H1 (cell line): Measurements from ENCODE around the gene CXCL12. TPM values are rescaled to one million over a fixed set of nuclear protein-coding genes. Genes with fewer than 3 reads are reported as not detected.

Experiments
- CTCF ChIA-PET: fragments of 300-600 bp; sonication (Branson Sonifier 250); formaldehyde crosslinking; loops from one replicate; lab custom pipeline; 2021; ENCODE audit not compliant: partially characterized antibody; lab: Charles Lee
- POLR2A ChIA-PET: fragments of 300-600 bp; sonication (Branson Sonifier 250); formaldehyde crosslinking; loops from one replicate; lab custom pipeline; 2021; ENCODE audit warnings: inconsistent platforms; ENCODE audit not compliant: partially characterized antibody; lab: Charles Lee
- DNase-seq, 2 experiments: peaks; one replicate each; pipeline versions ENCODE4 v3.0.0 to v3.0.0-alpha.2; 2010 to 2022; ENCODE audit warnings: low spot score in 2 of 2, low read depth in 1 of 2, mixed read lengths in 1 of 2
- FAIRE-seq: peaks from 2 replicates; lab custom pipeline; 2011; peaks lifted over from hg19 to GRCh38; lab: Jason Lieb, UNC
- H2AFZ ChIP-seq: 2 replicates; pipeline ENCODE4 v1.8.1; 2012; ENCODE audit warnings: low read length, inconsistent platforms
- H2AK5ac ChIP-seq: 2 replicates; pipeline ENCODE4 v1.6.1; 2013; ENCODE audit warnings: low read depth, low read length
- H2BK120ac ChIP-seq: replicated peaks from 2 replicates; pipeline ENCODE3; 2013; ENCODE audit warnings: low read depth, low read length, inconsistent platforms
- H2BK12ac ChIP-seq: 2 replicates; pipeline ENCODE4 v1.6.1; 2013; ENCODE audit warnings: low read depth, low read length
- H2BK15ac ChIP-seq: 2 replicates; pipeline ENCODE4 v1.6.1; 2013; ENCODE audit warnings: low read length
- H2BK20ac ChIP-seq: 2 replicates; pipeline ENCODE4 v1.6.1; 2013; ENCODE audit warnings: low read length
- H2BK5ac ChIP-seq: 2 replicates; pipeline ENCODE4 v1.6.1; 2013; ENCODE audit warnings: low read depth, low read length
- H3K14ac ChIP-seq: 2 replicates; pipeline ENCODE4 v1.6.1; 2013; ENCODE audit warnings: inconsistent platforms; ENCODE audit not compliant: insufficient read length
- H3K18ac ChIP-seq: 2 replicates; pipeline ENCODE4 v1.6.1; 2013; ENCODE audit warnings: low read length; ENCODE audit errors: extremely low read depth
- H3K23ac ChIP-seq: 2 replicates; pipeline ENCODE4 v1.6.1; 2013; ENCODE audit warnings: inconsistent platforms; ENCODE audit not compliant: insufficient read length
- H3K23me2 ChIP-seq: 2 replicates; pipeline ENCODE4 v1.6.1; 2013; ENCODE audit warnings: low read depth, low read length
- H3K27ac ChIP-seq: 2 replicates; pipeline ENCODE4 v1.6.1; 2011; ENCODE audit warnings: low read depth, low read length, inconsistent platforms
- H3K27me3 ChIP-seq, 4 experiments: replicated peaks in 1 of 4; 1 replicate in 1 of 4; 2 replicates in 3 of 4; pipeline versions ENCODE4 v1.6.1 to v1.8.1; 2011 to 2013; ENCODE audit warnings: low read length in 3 of 4, mild to moderate bottlenecking in 3 of 4, inconsistent platforms in 2 of 4, mixed read lengths in 2 of 4, moderate library complexity in 1 of 4; ENCODE audit not compliant: control insufficient read depth in 3 of 4, insufficient read depth in 3 of 4; ENCODE audit errors: extremely low read depth in 1 of 4
- H3K36me3 ChIP-seq, 4 experiments: 2 replicates each; pipeline versions ENCODE4 v1.6.1 to v1.8.1; 2011 to 2013; ENCODE audit warnings: mild to moderate bottlenecking in 4 of 4, low read length in 3 of 4, moderate library complexity in 2 of 4, control low read depth in 1 of 4, inconsistent platforms in 1 of 4; ENCODE audit not compliant: insufficient read depth in 4 of 4, control insufficient read depth in 2 of 4
- H3K4ac ChIP-seq: replicated peaks from 2 replicates; pipeline ENCODE3; 2013; ENCODE audit warnings: low read length, low read depth, mixed read lengths, inconsistent platforms; ENCODE audit not compliant: insufficient read length
- H3K4me1 ChIP-seq, 4 experiments: replicated peaks in 1 of 4; 1 replicate in 1 of 4; 2 replicates in 3 of 4; pipeline versions ENCODE4 v1.6.1 to v1.8.1; 2011 to 2013; ENCODE audit warnings: low read length in 3 of 4, inconsistent platforms in 2 of 4, mixed read lengths in 1 of 4; ENCODE audit not compliant: insufficient read depth in 4 of 4, control insufficient read depth in 3 of 4
- H3K4me2 ChIP-seq, 2 experiments: 2 replicates each; pipeline versions ENCODE4 v1.6.1 to v1.8.1; 2011 to 2013; ENCODE audit warnings: low read depth in 2 of 2, low read length in 2 of 2, control low read depth in 1 of 2, inconsistent platforms in 1 of 2, mild to moderate bottlenecking in 1 of 2; ENCODE audit not compliant: insufficient read depth in 1 of 2
- H3K4me3 ChIP-seq, 4 experiments: fragments of 200-600, 300-600 bp in 1 of 4; sonication (generic), shearing (Covaris generic), sonication (Bioruptor Twin) in 1 of 4; 2 replicates each; pipeline versions ENCODE4 v1.5.1 to v1.8.1; 2011 to 2016; ENCODE audit warnings: low read length in 4 of 4, low read depth in 3 of 4, control low read depth in 2 of 4, inconsistent platforms in 2 of 4, mild to moderate bottlenecking in 2 of 4, mixed read lengths in 1 of 4, moderate library complexity in 1 of 4; ENCODE audit not compliant: insufficient read depth in 2 of 4; ENCODE audit errors: extremely low read depth in 1 of 4
- H3K56ac ChIP-seq: replicated peaks from 2 replicates; pipeline ENCODE3; 2013; ENCODE audit warnings: low read depth, mild to moderate bottlenecking, mixed read lengths, low read length, inconsistent platforms; ENCODE audit not compliant: insufficient read length
- H3K79me1 ChIP-seq: 2 replicates; pipeline ENCODE4 v1.6.1; 2013; ENCODE audit warnings: low read depth, low read length, control low read depth
- H3K79me2 ChIP-seq, 2 experiments: 2 replicates each; pipeline versions ENCODE4 v1.6.1 to v1.8.1; 2012 to 2013; ENCODE audit warnings: low read length in 2 of 2, mild to moderate bottlenecking in 2 of 2, inconsistent platforms in 1 of 2; ENCODE audit not compliant: insufficient read depth in 2 of 2, control insufficient read depth in 1 of 2
- H3K9ac ChIP-seq, 4 experiments: replicated peaks in 1 of 4; 1 replicate in 1 of 4; 2 replicates in 3 of 4; pipeline versions ENCODE4 v1.6.1 to v1.8.1; 2011 to 2013; ENCODE audit warnings: low read depth in 3 of 4, low read length in 3 of 4, control low read depth in 2 of 4, mild to moderate bottlenecking in 2 of 4, moderate library complexity in 2 of 4, inconsistent platforms in 1 of 4; ENCODE audit errors: extremely low read depth in 1 of 4
- H3K9me3 ChIP-seq, 2 experiments: 2 replicates each; pipeline versions ENCODE4 v1.6.1 to v1.8.1; 2012 to 2013; ENCODE audit warnings: mild to moderate bottlenecking in 2 of 2, moderate library complexity in 2 of 2, control low read depth in 1 of 2, inconsistent platforms in 1 of 2, low read depth in 1 of 2, low read length in 1 of 2, mixed read lengths in 1 of 2; ENCODE audit not compliant: insufficient read depth in 2 of 2
- H4K20me1 ChIP-seq, 2 experiments: replicated peaks in 1 of 2; 2 replicates each; pipeline versions ENCODE3 to v1.8.1; 2011 to 2013; ENCODE audit warnings: inconsistent platforms in 2 of 2, low read length in 2 of 2, mild to moderate bottlenecking in 1 of 2; ENCODE audit not compliant: insufficient read depth in 2 of 2, control insufficient read depth in 1 of 2
- H4K5ac ChIP-seq: 2 replicates; pipeline ENCODE4 v1.6.1; 2013; ENCODE audit warnings: low read length, low read depth, mixed read lengths, inconsistent platforms; ENCODE audit not compliant: insufficient read length
- H4K8ac ChIP-seq: 2 replicates; pipeline ENCODE4 v1.8.0; 2013; ENCODE audit warnings: mild to moderate bottlenecking, moderate library complexity, low read length, inconsistent platforms; ENCODE audit not compliant: insufficient read depth; ENCODE audit errors: extremely low read depth
- H4K91ac ChIP-seq: replicated peaks from 2 replicates; pipeline ENCODE3; 2013; ENCODE audit warnings: low read length, mixed read lengths, inconsistent platforms; ENCODE audit not compliant: insufficient read length
- CBX5 ChIP-seq: fragments of 300-800, 300-1000 bp; sonication (generic); IDR thresholded peaks from 2 replicates; pipeline ENCODE4 v1.7.1; 2016; ENCODE audit warnings: antibody characterized with exemption, low read length, low read depth
- CEBPB ChIP-seq: IDR thresholded peaks from 2 replicates; pipeline ENCODE4 v1.6.1; 2012; ENCODE audit warnings: low read depth, low read length
- JUN ChIP-seq: IDR thresholded peaks from 2 replicates; pipeline ENCODE4 v1.6.1; 2011; ENCODE audit warnings: low read depth, mild to moderate bottlenecking, improper control_type of control experiment, low read length
- KDM5A ChIP-seq: fragments of 200-600 bp; IDR thresholded peaks from 2 replicates; pipeline ENCODE4 v1.7.1; 2012; ENCODE audit warnings: mild to moderate bottlenecking, low read length, inconsistent platforms, mixed read lengths
- NRF1 ChIP-seq: IDR thresholded peaks from 2 replicates; pipeline ENCODE4 v1.6.1; 2011; ENCODE audit warnings: mild to moderate bottlenecking, low read depth, low read length, improper control_type of control experiment
- RNF2 ChIP-seq: fragments of 200-900, 300-1000 bp; sonication (generic); IDR thresholded peaks from 2 replicates; pipeline ENCODE4 v1.7.1; 2016; ENCODE audit warnings: borderline replicate concordance, low read depth, mild to moderate bottlenecking, antibody characterized with exemption, low read length; ENCODE audit not compliant: poor library complexity, severe bottlenecking; ENCODE audit errors: missing control alignments
- SIX5 ChIP-seq: IDR thresholded peaks from 2 replicates; pipeline ENCODE4 v1.6.1; 2011; ENCODE audit warnings: mild to moderate bottlenecking, low read depth, low read length
- SP4 ChIP-seq: IDR thresholded peaks from 2 replicates; pipeline ENCODE4 v1.6.1; 2012; ENCODE audit warnings: low read length, inconsistent platforms
- TEAD4 ChIP-seq: IDR thresholded peaks from 2 replicates; pipeline ENCODE4 v1.6.1; 2012; ENCODE audit warnings: low read depth, low read length, inconsistent platforms, mixed read lengths
- WGBS, 2 experiments: shearing (Covaris generic) in 1 of 2; methylation state at CpG; one replicate each; pipeline versions ENCODE4 v1.1.6 to v1.1.7; 2013 to 2015; ENCODE audit warnings: low lambda C conversion rate in 2 of 2, mixed read lengths in 2 of 2, inconsistent platforms in 1 of 2, low coverage in 1 of 2, missing lambda C conversion rate in 1 of 2; ENCODE audit not compliant: insufficient replicate concordance in 2 of 2, insufficient coverage in 1 of 2, insufficient read length in 1 of 2; ENCODE audit errors: extremely low coverage in 1 of 2, missing lambda C conversion rate in 1 of 2; 5-methylcytosine and 5-hydroxymethylcytosine counted together
- polyA plus RNA-seq, 7 experiments: library from polyadenylated mRNA; depleted of rRNA in 3 of 7; stranded (reverse) in 5 of 7; unstranded in 2 of 7; fragments of >200 nt in 5 of 7; fragments of 200-250 nt in 2 of 7; gene quantifications; 1 replicate in 5 of 7; 2 replicates in 1 of 7; 4 replicates in 1 of 7; pipeline versions ENCODE4 v1.2.1 to v1.2.3, GENCODE V29; 2011 to 2013; ENCODE audit warnings: missing spikeins in 2 of 7, mixed read lengths in 2 of 7
- total RNA-seq: library from RNA; stranded (reverse); fragmentation: NEBNext Ultra II Directional; extraction: Animal tissue kit (Norgen Biotek cat#: 25700); gene quantifications from 2 replicates; pipeline ENCODE4 v1.2.1, GENCODE V29; 2021
- TF ChIP-seq, protein P1 (sequence below): IDR thresholded peaks from 2 replicates; pipeline ENCODE4 v1.6.1; 2012; ENCODE audit warnings: low read length, inconsistent platforms
- TF ChIP-seq, protein P2 (sequence below): IDR thresholded peaks from 2 replicates; pipeline ENCODE4 v1.6.1; 2011; ENCODE audit warnings: low read length, improper control_type of control experiment

Gene CXCL12
- total and polyA plus RNA-seq, 2 of the 8 experiments (the other 6 are each of a cell fraction or from before 2014, with no cell fraction given): 51.4 to 53.8 TPM

DNA sequence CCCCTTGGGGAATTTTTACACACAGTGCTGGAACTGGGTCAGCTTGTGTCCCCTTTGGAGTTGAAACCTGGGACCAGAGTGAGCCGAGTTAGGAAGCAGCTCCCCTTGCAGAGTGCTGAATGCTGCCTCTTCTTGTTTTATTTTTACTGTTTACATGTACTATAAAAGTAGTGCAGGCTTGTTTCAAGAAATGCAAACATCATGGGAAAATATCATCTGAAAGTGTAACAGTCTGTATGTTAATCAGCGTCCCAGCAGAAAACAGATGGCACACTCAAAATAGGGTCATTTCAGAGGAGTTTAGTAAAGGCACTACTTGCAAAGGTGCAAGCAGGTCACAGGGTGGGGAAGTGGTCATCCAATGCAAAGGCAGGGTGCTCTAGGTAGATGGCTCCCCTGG lies 30.1 kb downstream of the CXCL12 start:
- Histone ChIP-seq H3K56ac (no peak overlapping the region), H3K4me2 (no peak overlapping the region), H3K79me2 (no peaks in the 10 kb centered on the region), H4K91ac (no peak overlapping the region), H4K5ac (no peak overlapping the region), H2AFZ (no peak overlapping the region), H2AK5ac (no peak overlapping the region), H3K36me3 (no peaks in the 10 kb centered on the region), H3K23ac (no peak overlapping the region), H4K8ac (no peak overlapping the region), H3K9me3 (no peaks in the 10 kb centered on the region), H3K14ac (no peak overlapping the region), H2BK120ac (no peak overlapping the region), H3K27ac (no peak overlapping the region), H3K18ac (no peak overlapping the region), H3K79me1 (no peaks in the 10 kb centered on the region), H3K4ac (no peak overlapping the region), H3K27me3 (no peaks in the 10 kb centered on the region; a peak in 1 of 7 replicates), H3K4me1 (peaks cover 0 to 16% (median 7%) of the 10 kb centered on the region in 4 experiments; a peak in 5 of 7 replicates), H2BK15ac (no peak overlapping the region), H3K23me2 (no peaks in the 10 kb centered on the region), H2BK5ac (no peak overlapping the region), H2BK20ac (no peak overlapping the region), H2BK12ac (no peak overlapping the region), H4K20me1 (no peaks in the 10 kb centered on the region), H3K9ac (no peak overlapping the region), H3K4me3 (no peak overlapping the region)
- ChIA-PET POLR2A (interaction anchor here (1.1 kb wide), 1 partner anchor 16 kb away, joined by 3 read pairs; no protein-coding TSS in a partner anchor), CTCF (interaction anchor here (0.6 to 2.5 kb wide), 12 partner anchors 11 to 1536 kb away, joined by 3 to 7 read pairs (median 3); no protein-coding TSS in a partner anchor)
- DNase-seq (no peak), FAIRE-seq (no peak)
- no peak for TF ChIP-seq SP4
- TF ChIP-seq, protein P1, sequence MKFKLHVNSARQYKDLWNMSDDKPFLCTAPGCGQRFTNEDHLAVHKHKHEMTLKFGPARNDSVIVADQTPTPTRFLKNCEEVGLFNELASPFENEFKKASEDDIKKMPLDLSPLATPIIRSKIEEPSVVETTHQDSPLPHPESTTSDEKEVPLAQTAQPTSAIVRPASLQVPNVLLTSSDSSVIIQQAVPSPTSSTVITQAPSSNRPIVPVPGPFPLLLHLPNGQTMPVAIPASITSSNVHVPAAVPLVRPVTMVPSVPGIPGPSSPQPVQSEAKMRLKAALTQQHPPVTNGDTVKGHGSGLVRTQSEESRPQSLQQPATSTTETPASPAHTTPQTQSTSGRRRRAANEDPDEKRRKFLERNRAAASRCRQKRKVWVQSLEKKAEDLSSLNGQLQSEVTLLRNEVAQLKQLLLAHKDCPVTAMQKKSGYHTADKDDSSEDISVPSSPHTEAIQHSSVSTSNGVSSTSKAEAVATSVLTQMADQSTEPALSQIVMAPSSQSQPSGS: no peak
- no peak for TF ChIP-seq NRF1
- TF ChIP-seq CEBPB: no peak
- TF ChIP-seq KDM5A: no peak
- TF ChIP-seq TEAD4: no peak
- TF ChIP-seq SIX5: no peak
- no peak for TF ChIP-seq RNF2
- no peak for TF ChIP-seq JUN
- TF ChIP-seq, protein P2, sequence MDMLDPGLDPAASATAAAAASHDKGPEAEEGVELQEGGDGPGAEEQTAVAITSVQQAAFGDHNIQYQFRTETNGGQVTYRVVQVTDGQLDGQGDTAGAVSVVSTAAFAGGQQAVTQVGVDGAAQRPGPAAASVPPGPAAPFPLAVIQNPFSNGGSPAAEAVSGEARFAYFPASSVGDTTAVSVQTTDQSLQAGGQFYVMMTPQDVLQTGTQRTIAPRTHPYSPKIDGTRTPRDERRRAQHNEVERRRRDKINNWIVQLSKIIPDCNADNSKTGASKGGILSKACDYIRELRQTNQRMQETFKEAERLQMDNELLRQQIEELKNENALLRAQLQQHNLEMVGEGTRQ: no peak
- no peak for TF ChIP-seq CBX5
- WGBS, 2 experiments: 93% methylated on average over 2 of the region's 2 CpGs; no CpG with 5 or more reads in 1 of the 2 experiments
